GM21515 (cell line): ENCODE data around the gene LLCFC1.

Experiments
- ATAC-seq: cut with Tn5 transposase; IDR thresholded peaks from one replicate; pipeline ENCODE4 v1.9.1; 2021; ENCODE audit not compliant: unreplicated experiment

The LLCFC1 gene

GRCh38 chr7:142940966-142941535 is 1.8 kb downstream of the LLCFC1 start:
- ATAC-seq: no peak

DNA sequence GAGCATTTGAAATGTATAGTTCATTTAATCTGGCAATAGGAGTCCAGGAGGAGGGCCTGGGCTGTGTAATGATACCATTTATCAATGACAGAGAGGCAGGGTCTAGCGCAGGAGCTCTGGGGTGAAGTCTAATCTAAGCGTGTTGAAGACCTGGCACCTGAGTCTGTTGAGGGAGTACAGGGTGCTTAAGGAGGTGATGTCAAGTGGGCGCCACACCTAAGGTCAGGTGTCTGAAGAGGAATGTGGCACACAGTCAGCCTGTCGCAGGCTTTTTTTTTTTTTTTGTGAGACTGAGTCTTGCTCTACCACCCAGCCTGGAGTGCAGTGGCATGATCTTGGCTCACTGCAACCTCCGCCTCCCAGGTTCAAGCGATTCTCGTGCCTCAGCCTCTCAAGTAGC is 2.3 kb downstream of the LLCFC1 start:
- no peak for ATAC-seq

GRCh38 chr7:142942746-142943145 is 3.5 kb downstream of the LLCFC1 start:
- ATAC-seq: no peak

- no peak for ATAC-seq
Observed at GRCh38 chr7:142943706-142944268, 4.5 kb downstream of the LLCFC1 start.

GRCh38 chr7:142945001-142945400 is 5.7 kb downstream of the LLCFC1 start:
- no peak for ATAC-seq

DNA sequence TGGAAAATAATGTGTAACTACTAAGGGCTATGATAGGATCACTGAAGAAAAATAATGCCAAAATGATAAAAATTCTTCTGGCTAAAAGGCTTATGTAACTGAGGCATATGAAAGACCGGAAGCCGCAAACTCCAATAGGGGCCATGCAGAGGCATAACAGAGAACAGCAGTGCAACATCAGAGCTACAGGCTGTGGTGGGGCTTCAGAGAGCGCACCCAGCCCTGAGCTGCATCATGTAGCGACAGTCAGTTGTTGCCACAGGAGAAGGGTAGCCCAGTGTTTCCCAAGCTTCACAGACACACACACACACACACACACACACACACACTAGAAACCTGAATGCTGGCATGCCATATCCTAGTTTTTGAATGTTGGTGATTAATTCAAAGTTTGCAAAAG is 9.3 kb downstream of the LLCFC1 start:
- no peak for ATAC-seq

DNA sequence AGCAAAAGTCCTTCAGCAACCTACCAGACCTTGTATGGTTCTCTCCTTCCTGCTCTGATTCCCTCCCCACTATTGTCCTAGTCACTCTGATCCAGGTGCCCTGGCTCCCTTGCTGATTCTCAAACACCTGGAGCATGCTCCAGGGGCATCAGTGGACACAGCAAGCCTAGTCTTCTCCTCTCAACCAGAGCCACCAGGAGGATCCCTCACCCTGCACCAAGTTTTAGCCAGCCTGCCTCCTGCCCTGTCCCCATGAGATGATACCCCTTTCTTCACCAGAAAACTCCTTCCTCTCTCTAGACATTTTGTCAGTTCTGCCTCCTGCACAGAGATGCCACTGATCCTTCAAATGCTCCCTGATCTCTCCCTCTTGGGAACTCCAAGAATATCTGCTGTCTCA is 11.0 kb downstream of the LLCFC1 start:
- no peak for ATAC-seq

DNA sequence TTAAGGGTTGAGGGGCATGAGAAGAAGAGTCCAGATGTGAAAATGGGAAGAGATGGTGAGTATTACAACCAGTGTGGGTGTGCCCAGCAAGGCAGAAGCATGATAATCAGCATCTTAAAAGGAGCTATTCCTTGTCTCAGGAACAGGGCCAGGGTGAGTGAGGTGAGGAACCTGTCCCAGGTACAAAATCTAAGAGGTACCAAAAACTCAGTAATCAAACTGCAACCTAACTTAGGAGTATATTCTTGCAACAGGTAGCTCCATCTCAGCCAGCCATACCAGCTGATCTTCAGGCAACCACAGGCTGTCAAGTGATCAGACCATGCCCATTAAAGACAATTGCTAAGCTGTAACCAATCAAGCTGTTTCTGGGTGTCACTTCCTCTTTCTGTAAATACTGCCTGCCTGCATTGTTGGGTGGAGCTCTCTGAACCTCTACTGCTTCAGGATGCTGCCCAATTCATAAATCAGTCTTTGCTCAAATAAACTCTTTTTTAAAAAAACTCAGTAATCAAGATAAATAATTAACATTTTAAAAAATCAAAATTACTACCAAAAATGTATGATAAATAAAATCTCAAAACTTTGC is 15.5 kb downstream of the LLCFC1 start:
- no peak for ATAC-seq

DNA sequence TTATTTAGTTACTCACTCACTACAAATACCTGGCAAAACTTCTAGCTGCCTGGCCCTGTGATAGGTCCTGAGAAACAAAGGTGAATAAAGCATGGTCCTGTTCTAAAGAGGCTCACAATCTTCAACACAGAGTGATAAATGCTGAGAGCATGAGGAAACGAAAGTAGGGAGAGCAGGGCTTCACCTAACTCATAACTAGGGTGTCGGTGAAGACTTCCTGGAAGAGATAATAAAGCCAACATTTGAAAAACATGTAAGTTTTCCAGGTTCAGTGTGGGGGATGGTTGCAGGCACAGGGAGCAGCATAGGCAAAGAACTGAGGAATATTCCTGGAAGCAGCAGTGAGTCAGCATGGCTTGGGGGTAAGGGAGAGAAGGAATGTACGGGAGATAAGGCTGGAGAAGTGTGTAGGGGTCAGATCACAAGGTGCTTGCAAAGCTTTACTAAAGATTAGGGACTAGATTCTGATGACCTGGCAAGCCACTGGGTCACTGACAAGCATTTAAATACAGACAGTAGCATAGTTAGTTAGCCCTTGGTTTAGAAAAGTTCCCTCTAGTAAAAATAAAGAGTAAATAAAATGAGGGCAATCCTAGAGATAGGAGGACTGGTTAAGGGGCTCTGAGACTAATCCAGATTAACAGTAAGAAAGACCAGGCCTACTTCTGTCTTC is 17.8 kb downstream of the LLCFC1 start:
- no peak for ATAC-seq

- ATAC-seq: no peak
Observed at GRCh38 chr7:142957723-142958122, 18.4 kb downstream of the LLCFC1 start.

GRCh38 chr7:142959202-142959601 is 19.9 kb downstream of the LLCFC1 start:
- ATAC-seq: no peak

- ATAC-seq: no peak
Observed at GRCh38 chr7:142960955-142961512, 21.8 kb downstream of the LLCFC1 start.

GRCh38 chr7:142961595-142961972 is 22.3 kb downstream of the LLCFC1 start:
- no peak for ATAC-seq

GRCh38 chr7:142961973-142962926 is 23.0 kb downstream of the LLCFC1 start, which contains the start of gene KEL:
Gene KEL, minus strand, starts transcription at chr7:142962363. Its CDS starts 157 bp downstream, at chr7:142962206.
- no peak for ATAC-seq

- ATAC-seq: no peak
Observed at GRCh38 chr7:142962991-142963390, 23.7 kb downstream of the LLCFC1 start.

- no peak for ATAC-seq
Observed at GRCh38 chr7:142963993-142964392, 24.7 kb downstream of the LLCFC1 start.

DNA sequence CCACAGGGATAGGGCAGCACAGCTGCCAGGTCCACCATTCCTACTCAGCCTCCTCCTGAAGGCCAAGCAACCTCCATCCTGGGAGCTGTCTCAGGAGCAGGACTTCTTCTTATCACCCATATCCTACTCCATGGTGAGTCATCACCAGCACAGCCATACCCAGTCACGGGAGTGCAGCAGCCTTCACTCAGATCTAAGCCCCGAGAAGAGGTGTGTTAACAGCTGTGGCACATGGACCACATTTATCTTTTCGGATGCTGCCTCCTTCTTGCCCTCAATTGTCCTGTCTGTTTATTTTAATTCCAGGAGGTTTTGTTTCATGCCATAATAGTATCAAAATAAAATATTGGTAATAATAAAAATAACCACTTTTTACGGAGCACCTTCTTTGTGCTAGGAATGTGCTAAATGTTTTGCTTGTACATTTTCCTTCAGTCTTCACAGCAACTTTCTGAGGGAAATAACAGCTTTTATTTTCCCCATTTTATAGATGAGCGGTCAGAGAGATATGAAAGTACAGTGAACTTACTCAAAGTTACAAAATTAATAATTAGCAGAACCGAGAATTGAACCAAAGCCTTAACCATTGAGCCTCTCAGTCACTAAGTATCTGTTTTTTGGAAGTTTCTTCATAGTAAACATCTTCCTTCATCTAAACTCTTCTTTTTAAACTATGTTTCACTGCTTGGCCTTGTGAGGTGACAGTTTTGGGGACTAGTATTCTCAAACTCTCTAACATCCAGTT is 25.4 kb downstream of the LLCFC1 start:
- no peak for ATAC-seq

- no peak for ATAC-seq
Observed at GRCh38 chr7:142968229-142968628, 28.9 kb downstream of the LLCFC1 start.

DNA sequence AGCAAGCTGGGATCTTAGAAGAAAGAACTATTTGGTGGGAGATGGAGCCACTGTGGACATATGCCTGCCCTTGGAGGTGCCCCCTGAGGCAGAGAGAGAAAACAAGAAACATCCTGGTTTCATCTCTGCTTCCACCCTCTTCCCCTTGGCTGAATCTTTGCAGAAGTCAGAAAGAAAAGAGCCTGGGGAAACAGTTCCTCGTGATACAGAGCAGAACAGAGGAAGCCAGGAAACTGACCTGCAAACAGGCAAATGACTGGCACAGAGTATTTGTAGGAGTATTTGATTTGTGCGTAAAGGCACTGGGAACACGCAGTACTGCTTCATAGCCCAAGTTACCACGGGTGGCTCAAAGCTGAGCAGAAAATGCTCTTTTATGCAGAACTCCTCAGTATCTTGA is 29.9 kb downstream of the LLCFC1 start:
- ATAC-seq: no peak

- no peak for ATAC-seq
Observed at GRCh38 chr7:142974626-142975025, 35.3 kb downstream of the LLCFC1 start.
